ENCODE results near the gene CAVIN3. TPM values are rescaled to one million over a fixed set of nuclear protein-coding genes. Genes with fewer than 3 reads are reported as not detected.

The CAVIN3 gene
- total RNA-seq, 2 experiments from 2014 or later: 0.27 TPM; not detected in 1

- Mint-ChIP-seq H3K27me3 (peaks cover 77% of the 10 kb centered on the region), H3K36me3 (ENCODE audit: low read depth) (no peaks in the 10 kb centered on the region), H3K9me3 (no peaks in the 10 kb centered on the region), H3K27ac (no peak overlapping the region), H3K4me3 (peak overlapping the region; percentile 44), H3K4me1 (ENCODE audit: low read depth) (peaks cover 12% of the 10 kb centered on the region)
- H3K4me3 ChIP-seq (ENCODE audit: low read length): peak overlapping the region; percentile 32
- DNase-seq (peak in 2 of 14 experiments; percentile 8 to 20), ATAC-seq (ENCODE audit: poor library complexity) (no peak)
- H3K36me3 ChIP-seq (ENCODE audit: insufficient read depth, low read length): no peaks in the 10 kb centered on the region
- intact Hi-C loops (cut with DNase I, micrococcal nuclease): no loop called here
- TF ChIP-seq, protein P1, sequence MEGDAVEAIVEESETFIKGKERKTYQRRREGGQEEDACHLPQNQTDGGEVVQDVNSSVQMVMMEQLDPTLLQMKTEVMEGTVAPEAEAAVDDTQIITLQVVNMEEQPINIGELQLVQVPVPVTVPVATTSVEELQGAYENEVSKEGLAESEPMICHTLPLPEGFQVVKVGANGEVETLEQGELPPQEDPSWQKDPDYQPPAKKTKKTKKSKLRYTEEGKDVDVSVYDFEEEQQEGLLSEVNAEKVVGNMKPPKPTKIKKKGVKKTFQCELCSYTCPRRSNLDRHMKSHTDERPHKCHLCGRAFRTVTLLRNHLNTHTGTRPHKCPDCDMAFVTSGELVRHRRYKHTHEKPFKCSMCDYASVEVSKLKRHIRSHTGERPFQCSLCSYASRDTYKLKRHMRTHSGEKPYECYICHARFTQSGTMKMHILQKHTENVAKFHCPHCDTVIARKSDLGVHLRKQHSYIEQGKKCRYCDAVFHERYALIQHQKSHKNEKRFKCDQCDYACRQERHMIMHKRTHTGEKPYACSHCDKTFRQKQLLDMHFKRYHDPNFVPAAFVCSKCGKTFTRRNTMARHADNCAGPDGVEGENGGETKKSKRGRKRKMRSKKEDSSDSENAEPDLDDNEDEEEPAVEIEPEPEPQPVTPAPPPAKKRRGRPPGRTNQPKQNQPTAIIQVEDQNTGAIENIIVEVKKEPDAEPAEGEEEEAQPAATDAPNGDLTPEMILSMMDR (IDR thresholded peaks at IDR 0.05): no peak
- no peak overlapping the region for H3K27ac ChIP-seq (ENCODE audit: low read depth in 1 of 2, low read length in 2 of 2)
- ChIA-PET POLR2A (no interaction called here), CTCF (no interaction called here)
- H3K9me3 ChIP-seq (ENCODE audit: control insufficient read depth in 1 of 2, insufficient read depth in 1 of 2, low read length in 2 of 2): peaks cover 0 to 4% of the 10 kb centered on the region in 2 experiments
- peaks cover 44 to 47% of the 10 kb centered on the region in 2 experiments for H3K27me3 ChIP-seq (ENCODE audit: control insufficient read depth in 1 of 2, insufficient read depth in 2 of 2, low read length in 2 of 2)
- peaks cover 22% of the 10 kb centered on the region for H3K4me1 ChIP-seq (ENCODE audit: insufficient read depth, low read length)
These were observed 444 bp downstream of the CAVIN3 start for GRCh38 chr11:6319704-6320410.

DNA sequence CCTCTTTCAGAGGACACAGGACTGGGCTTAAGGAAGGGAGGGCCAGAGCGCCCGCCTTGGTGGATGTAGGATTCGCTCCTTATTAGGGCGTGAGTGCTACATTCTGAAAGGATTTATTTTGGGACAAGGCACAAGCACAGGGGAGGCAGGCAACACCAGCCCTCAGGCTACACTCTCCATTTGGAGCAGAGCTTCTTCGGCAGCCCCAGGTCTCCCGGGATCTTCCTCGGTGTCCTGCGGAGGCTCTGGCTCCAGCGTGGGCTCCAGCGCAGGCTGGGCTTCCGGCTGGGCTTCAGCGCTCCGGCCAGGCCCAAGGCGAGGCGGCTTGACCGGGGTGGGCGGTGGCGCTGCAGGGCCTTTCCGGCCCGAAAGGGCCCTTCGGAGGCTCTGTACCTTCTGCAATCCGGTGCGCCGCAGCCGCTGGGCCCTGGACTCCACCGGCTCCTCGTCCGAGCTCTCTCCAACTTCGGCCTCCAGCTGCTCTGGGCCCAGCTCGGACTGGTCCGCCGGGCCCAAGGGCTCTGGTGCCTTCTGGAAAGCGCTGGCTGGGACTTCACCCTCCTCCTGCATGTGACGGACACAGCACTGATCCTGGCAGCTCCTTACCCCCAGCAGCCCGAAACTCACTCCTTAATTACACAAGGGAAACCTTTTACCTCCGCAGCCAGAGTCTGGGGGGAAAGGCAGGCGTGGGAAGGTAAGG lies 1.1 kb downstream of the CAVIN3 start:
- peaks cover 78% of the 10 kb centered on the region for H3K27me3 Mint-ChIP-seq
- ChIA-PET CTCF (no interaction called here), POLR2A (no interaction called here)
- DNase-seq (no peak), ATAC-seq (ENCODE audit: poor library complexity) (no peak)
- H3K9me3 ChIP-seq (ENCODE audit: control insufficient read depth in 1 of 2, insufficient read depth in 1 of 2, low read length in 2 of 2): peaks cover 0 to 4% of the 10 kb centered on the region in 2 experiments
- intact Hi-C loops (cut with DNase I, micrococcal nuclease): no loop called here
- H3K4me1 ChIP-seq (ENCODE audit: insufficient read depth, low read length): peaks cover 22% of the 10 kb centered on the region
- TF ChIP-seq, protein P1 (IDR thresholded peaks at IDR 0.05): no peak
- H3K4me3 Mint-ChIP-seq: peak overlapping the region; percentile 44
- H3K4me1 Mint-ChIP-seq (ENCODE audit: low read depth): peaks cover 12% of the 10 kb centered on the region
- H3K9me3 Mint-ChIP-seq: no peaks in the 10 kb centered on the region
- H3K4me3 ChIP-seq (ENCODE audit: low read length): no peak overlapping the region
- no peaks in the 10 kb centered on the region for H3K36me3 ChIP-seq (ENCODE audit: insufficient read depth, low read length)
- no peak overlapping the region for H3K27ac Mint-ChIP-seq
- no peak overlapping the region for H3K27ac ChIP-seq (ENCODE audit: low read depth in 1 of 2, low read length in 2 of 2)
- peaks cover 44 to 47% of the 10 kb centered on the region in 2 experiments for H3K27me3 ChIP-seq (ENCODE audit: control insufficient read depth in 1 of 2, insufficient read depth in 2 of 2, low read length in 2 of 2)
- no peaks in the 10 kb centered on the region for H3K36me3 Mint-ChIP-seq (ENCODE audit: low read depth)

DNA sequence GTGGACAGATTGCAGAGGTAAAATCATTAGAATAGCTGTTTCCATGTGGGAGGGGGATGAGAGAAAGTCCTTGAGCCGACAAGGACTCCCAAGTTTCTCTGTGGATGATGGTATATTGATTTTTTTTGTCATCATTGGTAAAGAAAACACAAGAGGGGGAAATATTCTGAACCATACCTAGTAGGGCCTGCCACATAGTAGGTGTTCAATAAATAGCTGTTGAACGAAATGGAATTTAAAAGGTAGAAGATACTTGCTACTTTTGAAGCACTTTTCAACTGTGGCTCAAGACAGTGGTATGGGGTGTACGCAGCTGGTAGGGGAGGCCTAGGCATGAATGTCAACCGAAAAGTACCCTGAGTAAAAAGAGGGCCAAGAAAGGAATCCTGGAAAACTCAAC lies 2.1 kb downstream of the CAVIN3 start:
- peaks cover 0 to 4% of the 10 kb centered on the region in 2 experiments for H3K9me3 ChIP-seq (ENCODE audit: control insufficient read depth in 1 of 2, insufficient read depth in 1 of 2, low read length in 2 of 2)
- POLR2A ChIA-PET: no interaction called here
- no peak overlapping the region for H3K4me3 Mint-ChIP-seq
- H3K4me1 ChIP-seq (ENCODE audit: insufficient read depth, low read length): peaks cover 22% of the 10 kb centered on the region
- H3K27ac Mint-ChIP-seq: no peak overlapping the region
- H3K36me3 ChIP-seq (ENCODE audit: insufficient read depth, low read length): no peaks in the 10 kb centered on the region
- peaks cover 12% of the 10 kb centered on the region for H3K4me1 Mint-ChIP-seq (ENCODE audit: low read depth)
- no peak overlapping the region for H3K4me3 ChIP-seq (ENCODE audit: low read length)
- TF ChIP-seq, protein P1 (IDR thresholded peaks at IDR 0.05): no peak
- ATAC-seq (ENCODE audit: poor library complexity): no peak
- H3K9me3 Mint-ChIP-seq: no peaks in the 10 kb centered on the region
- CTCF ChIA-PET: interaction anchor here (2.0 kb wide), 1 partner anchor 14 kb away, joined by 6 read pairs; no protein-coding TSS in a partner anchor
- no peak overlapping the region for H3K27ac ChIP-seq (ENCODE audit: low read depth in 1 of 2, low read length in 2 of 2)
- intact Hi-C loops (cut with DNase I, micrococcal nuclease): no loop called here
- H3K27me3 Mint-ChIP-seq: peaks cover 80% of the 10 kb centered on the region
- H3K27me3 ChIP-seq (ENCODE audit: control insufficient read depth in 1 of 2, insufficient read depth in 2 of 2, low read length in 2 of 2): peaks cover 42 to 47% of the 10 kb centered on the region in 2 experiments
- no peaks in the 10 kb centered on the region for H3K36me3 Mint-ChIP-seq (ENCODE audit: low read depth)
- DNase-seq: no peak

All from CD4-positive, alpha-beta T cell (primary cell).